Iris pigment epithelial cell (primary cell): ENCODE measurements around the gene ACBD3.

ENCODE experiments used
- DNase-seq: peaks from one replicate; pipeline ENCODE4 v3.0.0-alpha.2; 2011; ENCODE audit warnings: low read depth

The ACBD3 gene

GRCh38 chr1:226134170-226135058 is 52.1 kb downstream of the ACBD3 start:
- no peak for DNase-seq

DNA sequence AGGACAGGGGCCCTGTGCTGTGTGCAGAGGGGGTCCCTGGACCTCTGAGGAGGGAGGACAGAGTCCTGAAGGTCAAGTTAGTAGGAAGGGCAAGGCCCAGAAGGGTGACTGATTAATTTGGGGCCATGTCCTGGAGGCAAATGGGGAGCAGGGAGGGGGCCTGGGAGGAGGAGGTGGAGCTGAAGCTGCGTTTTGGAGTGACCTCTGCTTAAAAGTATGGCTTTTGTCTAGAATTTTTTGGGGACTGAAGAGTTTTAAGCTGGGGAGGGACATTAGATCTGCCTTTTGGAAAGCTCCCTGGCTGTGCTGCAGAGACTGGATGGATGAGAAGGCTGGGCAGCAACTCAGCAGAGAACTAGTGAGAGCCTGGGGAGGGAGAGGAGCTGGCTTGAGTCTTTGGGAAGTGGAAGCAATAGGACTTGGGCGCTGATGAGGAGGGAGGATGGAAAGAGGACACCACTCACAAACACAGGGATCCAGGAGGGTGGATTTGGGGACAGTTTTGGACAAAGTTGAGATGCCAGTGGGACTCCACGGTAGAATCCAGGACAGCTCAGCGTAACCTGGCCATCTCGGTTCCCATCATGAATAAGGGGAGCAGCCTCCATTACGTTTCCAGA is 52.9 kb downstream of the ACBD3 start:
- DNase-seq: no peak

DNA sequence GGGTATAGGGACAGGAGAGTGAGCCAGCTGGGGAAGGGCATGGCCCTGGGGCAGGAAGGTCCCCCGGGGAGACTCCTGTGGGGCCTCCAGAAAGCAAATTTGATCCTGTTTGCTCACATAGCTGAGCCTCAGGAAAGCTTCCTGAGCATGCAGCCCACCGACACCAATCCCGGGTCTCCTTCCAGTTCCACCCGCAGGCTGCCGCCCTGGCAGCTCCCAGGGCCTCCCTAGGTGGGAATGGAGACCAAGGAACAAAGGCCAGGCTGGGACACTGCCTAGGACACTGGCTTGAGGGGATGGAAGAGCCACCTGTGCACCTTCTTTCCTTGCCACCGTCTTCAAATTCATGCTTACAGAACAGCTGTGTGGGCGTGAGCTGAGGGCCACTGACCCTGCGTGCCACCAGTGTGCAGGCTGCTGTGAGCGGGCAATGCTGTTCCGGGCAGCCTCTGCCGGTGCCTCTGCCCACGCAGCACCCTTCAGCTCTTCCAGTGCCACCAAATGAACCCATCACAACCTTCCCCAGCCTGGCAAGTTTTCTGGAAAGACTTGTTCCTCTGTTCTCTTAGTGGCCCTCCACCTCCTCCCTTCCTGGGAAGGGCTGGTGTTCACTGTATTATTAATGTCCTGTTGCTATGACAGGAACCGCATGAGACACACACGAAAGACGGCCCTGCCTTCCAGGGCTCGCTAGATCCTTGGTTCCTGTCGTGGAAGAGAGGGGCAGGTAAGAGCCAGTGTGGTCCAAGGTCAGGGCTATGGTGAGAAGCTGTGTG is 53.6 kb downstream of the ACBD3 start:
- DNase-seq: no peak

DNA sequence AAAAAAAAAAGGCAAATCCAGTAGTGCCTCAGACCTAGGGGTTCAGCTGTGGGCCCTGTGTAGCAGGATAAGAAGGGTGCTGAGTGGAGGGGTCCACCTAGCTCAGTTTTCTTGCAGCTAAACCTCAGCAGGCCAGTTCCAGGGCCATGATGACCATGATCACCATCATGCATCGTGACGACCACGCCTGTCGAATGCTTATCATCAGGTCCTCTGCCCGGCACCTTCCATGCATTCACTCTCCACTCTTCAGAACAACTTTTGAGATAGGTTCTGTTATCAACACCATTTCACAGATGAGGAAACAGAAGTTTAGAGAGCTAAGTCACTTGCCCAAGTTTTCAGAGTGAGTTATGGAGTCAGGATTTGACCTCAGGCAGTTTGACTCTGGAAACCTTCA is 54.9 kb downstream of the ACBD3 start:
- DNase-seq: no peak

GRCh38 chr1:226129230-226129629 is 57.3 kb downstream of the ACBD3 start:
- no peak for DNase-seq

DNA sequence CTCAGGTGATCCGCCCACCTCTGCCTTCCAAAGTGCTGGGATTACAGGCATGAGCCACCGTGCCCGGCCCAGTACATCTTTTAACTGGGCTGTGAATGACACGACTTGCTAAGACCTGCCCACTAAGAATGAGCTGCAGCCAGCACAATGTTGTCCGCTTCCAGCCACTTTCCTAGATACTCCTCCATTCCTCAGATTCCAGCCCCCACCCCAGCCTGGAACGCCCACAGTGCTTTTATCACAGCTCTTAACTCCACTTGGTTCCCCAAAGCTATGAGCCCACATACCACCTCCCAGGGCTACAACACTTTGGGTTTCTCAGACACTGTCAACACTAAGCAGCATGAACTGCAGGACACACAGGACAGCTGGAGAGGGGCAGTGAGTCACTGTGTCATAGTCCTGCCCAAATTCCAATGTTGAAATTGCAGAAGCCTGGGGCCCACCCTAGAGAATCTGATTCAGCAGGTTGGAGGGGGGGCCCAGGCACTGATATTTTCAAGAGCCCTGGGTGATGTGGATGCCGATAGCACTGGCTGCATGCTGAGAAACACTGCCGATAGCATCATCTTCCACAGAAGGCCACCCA is 58.0 kb downstream of the ACBD3 start:
- DNase-seq: no peak

- no peak for DNase-seq
Observed at GRCh38 chr1:226126824-226127569, 59.5 kb downstream of the ACBD3 start.

GRCh38 chr1:226125831-226126230 is 60.7 kb downstream of the ACBD3 start:
- DNase-seq: no peak

- DNase-seq: peak; percentile 70
Observed at GRCh38 chr1:226125097-226125630, 61.4 kb downstream of the ACBD3 start.

DNA sequence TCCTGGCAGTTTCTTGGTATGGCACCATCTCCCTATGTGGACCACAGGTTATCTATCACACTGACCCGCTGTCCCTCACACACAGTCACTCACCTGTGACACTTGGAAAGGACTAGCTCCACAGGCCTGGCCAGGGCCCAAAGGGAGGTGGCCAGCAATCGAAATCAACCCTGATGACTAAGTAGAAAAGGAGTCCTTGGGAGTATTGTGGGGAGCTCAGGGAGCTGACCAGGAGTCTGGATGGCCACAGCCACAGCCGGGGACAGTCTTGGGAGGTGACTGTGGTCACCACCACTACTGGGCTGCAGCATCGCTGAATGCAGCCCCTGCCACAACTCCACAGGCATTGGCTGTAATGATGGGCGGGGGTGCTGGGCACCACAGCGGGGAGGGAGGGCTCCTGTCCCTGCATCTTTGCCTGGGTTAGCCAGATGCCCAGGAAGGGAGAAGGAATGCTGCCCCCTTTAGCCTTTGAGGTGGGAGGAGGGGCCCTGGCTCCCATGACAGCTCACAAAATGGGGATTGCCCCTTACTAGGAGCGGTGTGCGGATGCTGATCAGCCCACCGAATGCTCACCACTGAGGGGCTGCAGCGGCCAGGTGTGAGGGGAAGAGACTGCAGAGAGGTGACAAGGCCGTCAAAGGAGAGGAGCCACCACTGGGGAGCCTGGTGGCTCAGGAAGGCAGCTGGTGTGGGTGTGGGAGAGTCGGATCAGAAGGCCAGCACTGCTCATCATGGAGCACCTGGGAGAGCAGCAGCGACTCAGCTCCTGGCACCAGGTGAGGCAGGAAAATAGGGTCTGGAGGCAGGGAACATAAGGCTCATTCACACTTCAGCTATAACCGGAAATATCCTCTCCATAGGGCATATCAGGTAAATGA is 62.7 kb downstream of the ACBD3 start:
- no peak for DNase-seq

DNA sequence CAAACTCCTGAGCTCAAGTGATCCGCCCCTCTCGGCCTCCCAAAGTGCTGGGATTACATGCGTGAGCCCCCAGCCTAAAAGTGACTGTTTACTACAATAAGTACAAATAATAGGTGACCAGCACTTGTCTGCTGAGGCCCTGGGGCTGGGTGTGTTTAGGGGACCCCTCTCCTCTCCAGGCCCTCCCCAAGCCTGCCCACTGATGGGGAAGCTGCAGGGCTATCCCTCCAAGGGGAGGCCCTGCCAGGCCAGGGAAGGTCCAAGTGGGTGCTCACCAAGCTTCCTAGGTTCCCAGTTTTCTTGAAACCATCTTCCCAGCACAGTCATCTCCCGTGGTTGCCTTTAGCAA is 63.4 kb downstream of the ACBD3 start:
- no peak for DNase-seq

DNA sequence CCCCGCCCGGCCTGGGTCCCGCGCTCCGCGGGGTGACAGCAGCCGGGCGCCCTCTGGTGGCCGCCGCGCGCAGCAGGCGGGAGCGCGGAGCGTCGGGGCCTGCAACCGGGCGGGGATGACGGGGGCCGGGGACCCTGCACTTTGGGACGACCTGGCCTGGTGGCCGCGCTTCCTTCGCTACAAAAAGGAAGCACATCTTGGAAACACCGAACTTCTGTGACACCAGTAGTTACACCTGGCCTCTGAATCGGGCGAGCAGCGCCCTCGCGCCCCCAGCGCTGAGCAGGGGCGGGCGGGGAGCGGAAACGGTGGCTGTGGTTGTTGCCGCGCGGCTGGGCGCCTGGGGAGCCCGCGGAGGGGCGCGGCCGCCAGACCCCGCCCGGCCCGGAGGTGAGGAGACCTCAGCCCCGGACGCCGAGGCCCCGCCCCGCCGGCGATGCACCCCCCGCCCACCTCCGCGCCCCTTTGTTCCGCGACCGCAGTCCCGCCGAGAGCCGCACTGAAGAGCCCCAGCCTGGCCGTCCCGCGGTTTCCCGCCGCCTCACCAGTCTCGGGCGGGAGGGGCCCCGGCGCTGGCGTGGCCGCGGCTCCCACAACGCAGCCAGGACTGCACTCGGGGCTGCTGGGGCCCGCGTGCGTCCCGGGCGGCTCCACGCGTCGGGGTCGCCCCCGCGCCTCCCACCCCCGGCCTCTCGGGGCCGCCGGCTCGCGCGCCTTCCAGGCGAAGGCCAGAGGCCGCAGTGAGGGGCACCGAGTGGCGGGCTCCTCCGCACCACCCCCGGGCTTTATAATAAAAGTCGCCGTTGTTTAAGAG is 64.7 kb downstream of the ACBD3 start:
- DNase-seq: no peak

DNA sequence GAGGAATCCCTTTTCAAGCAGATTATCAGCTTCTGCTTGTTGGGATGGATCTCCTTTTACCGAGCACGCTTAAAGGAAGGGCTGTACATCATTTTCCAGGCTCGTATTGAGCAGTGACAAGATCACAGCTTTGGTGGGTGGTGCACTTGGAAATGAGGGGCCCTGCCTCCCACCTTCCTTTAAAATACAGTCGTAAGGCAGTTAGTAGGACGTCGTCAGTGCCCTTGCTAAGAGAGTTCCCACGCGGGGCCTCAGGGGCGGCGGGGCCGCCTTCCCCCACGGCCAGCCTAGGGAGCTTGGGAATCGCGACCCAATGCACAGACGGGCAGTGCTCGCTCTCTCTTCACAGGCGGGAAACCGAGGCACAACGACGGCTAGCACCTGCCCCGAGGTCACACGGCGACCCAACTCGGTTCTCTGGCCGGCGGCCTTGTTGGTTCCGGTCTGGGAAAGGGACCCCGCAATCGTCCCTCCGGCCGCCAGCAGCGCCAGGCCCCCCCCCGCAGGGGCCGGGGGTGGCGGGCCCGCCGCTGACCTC is 65.4 kb downstream of the ACBD3 start:
- DNase-seq: no peak

DNA sequence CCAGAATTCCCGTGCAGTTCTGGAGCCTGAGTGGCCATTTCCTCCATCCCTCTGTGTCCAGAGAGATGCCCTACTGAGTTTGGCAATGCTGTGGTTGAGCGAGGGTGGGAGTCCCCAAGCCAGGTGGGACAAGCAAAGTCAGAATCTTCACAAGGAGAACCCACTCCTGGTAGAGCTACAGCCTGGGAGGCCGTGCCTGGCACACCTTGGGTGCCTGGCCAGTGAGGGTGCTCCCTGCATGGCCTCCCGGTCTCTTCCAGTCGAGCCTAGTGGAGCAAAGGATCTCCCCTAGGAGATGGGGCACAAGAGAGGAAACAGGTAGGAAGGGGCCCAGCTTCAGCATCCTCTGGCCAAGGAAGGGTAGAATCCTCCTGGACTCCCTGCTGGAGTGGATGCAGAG is 66.1 kb downstream of the ACBD3 start:
- no peak for DNase-seq

GRCh38 chr1:226119169-226119568 is 67.4 kb downstream of the ACBD3 start:
- DNase-seq: no peak

DNA sequence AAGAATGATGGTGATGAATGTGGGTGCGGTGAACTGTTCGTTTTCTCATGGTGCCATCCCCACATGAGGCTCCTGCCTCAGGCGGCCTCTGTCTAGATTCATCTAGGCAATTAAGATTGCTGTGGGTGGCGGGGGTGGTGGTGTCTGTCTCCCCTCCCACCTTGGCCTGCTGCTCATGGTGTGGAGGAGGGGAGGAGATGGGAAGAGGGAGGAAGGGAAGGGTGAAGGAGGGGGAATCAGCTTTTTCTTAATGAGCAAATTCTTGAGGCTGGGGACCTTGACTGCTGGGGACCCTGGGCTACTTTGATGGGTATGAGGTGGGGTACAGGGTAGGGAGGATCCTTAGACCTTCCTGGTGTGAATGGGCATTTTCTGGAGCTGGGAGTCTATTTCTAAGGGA is 68.2 kb downstream of the ACBD3 start:
- DNase-seq: no peak

DNA sequence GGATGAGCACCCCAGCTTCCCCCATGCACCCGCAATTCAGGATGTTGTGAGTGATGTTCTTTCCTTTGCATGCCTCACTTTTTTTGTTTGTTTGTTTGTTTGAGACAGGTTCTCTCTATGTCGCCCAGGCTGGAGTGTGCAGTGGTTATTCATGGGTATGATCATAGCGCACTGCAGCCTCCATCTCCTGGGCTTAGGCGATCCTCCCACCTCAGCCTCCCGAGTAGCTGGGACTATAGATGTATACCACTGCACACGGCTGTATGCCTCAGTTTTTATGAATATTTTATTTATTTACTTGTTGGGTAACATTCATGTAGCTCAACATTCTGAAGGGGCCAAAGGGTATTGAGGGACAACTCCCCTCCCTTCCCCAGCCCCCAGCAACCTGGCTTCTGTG is 69.2 kb downstream of the ACBD3 start:
- DNase-seq: no peak

GRCh38 chr1:226116673-226117072 is 69.9 kb downstream of the ACBD3 start:
- no peak for DNase-seq

DNA sequence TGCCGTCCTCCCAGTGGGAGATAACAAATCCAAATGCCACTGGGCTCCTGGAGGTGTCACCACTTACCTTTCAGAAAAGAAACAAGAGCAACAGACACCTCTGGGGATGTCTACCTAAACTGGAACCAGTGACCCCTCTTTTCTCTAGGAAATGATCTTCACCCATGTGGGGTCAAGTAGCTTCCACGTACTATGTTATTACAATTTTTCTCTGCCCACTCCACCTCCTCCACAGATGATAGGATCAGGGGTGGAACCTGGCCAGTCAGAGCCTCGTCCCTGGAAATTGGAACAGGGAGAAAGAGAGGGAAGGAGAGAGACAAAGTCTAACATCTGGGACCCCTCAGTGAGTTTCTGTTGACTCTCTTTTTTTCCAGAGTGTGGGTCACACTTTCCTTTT is 73.9 kb downstream of the ACBD3 start:
- DNase-seq: no peak

- DNase-seq: no peak
Observed at GRCh38 chr1:226111883-226112261, 74.7 kb downstream of the ACBD3 start.
